Lower leg skin (tissue), 3 donors: ENCODE measurements around the gene TBKBP1.

ENCODE experiments used
- POLR2A ChIP-seq, 2 donors: fragments of 450-650 bp; IDR thresholded peaks; one replicate each; pipeline ENCODE4 v1.6.1; 2016 to 2017; ENCODE audit warnings: antibody characterized with exemption in 2 of 2, mild to moderate bottlenecking in 1 of 2, moderate library complexity in 1 of 2
- TF ChIP-seq, protein P1 (sequence below), 3 donors: fragments of 450-650 bp; IDR thresholded peaks; one replicate each; pipeline ENCODE4 v1.5.1; 2016; ENCODE audit warnings: antibody characterized with exemption in 3 of 3, mild to moderate bottlenecking in 3 of 3, moderate library complexity in 2 of 3

DNA sequence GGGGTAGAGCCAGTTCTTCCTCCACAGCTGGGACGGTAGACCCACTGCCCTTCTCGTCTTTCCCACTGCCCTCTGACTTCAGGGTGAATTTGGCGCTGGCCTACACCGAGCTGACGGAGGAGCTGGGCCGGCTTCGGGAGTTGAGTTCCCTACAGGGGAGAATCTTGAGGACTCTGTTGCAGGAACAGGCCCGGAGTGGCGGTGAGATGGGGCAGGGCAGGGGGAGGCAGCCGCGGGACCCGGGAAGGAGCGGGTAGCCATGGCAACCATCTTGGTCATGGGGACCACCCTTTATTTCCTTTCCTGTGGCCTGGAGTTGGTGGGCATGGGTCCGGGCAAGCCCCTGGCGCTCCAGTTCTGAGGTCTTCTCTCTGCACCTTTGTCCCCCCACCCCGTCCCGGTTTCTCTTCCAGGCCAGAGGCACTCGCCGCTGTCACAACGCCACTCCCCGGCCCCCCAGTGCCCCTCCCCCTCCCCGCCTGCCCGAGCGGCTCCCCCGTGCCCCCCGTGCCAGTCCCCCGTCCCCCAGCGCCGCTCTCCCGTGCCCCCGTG lies 14.4 kb downstream of the TBKBP1 start:
- TF ChIP-seq, protein P1, sequence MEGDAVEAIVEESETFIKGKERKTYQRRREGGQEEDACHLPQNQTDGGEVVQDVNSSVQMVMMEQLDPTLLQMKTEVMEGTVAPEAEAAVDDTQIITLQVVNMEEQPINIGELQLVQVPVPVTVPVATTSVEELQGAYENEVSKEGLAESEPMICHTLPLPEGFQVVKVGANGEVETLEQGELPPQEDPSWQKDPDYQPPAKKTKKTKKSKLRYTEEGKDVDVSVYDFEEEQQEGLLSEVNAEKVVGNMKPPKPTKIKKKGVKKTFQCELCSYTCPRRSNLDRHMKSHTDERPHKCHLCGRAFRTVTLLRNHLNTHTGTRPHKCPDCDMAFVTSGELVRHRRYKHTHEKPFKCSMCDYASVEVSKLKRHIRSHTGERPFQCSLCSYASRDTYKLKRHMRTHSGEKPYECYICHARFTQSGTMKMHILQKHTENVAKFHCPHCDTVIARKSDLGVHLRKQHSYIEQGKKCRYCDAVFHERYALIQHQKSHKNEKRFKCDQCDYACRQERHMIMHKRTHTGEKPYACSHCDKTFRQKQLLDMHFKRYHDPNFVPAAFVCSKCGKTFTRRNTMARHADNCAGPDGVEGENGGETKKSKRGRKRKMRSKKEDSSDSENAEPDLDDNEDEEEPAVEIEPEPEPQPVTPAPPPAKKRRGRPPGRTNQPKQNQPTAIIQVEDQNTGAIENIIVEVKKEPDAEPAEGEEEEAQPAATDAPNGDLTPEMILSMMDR (IDR thresholded peaks at IDR 0.05): no peak
- TF ChIP-seq POLR2A (IDR thresholded peaks at IDR 0.05): no peak
